SK-N-SH treated with all-trans-retinoic acid at 6 μM for 48 hours (cell line): Measurements from ENCODE around the gene KIAA1958.

Experiments
- RARB ChIP-seq: fragments of 250-450 bp; sonication (Bioruptor Pico); IDR thresholded peaks from 2 replicates; pipeline ENCODE4 v1.8.0; 2021; ENCODE audit warnings: mild to moderate bottlenecking, moderate library complexity
- ZNF8 ChIP-seq: fragments of 450-650 bp; formaldehyde crosslinking; IDR thresholded peaks from 2 replicates; pipeline ENCODE4 v1.5.0; 2020; ENCODE audit warnings: mild to moderate bottlenecking, moderate library complexity

- no peak for TF ChIP-seq ZNF8 (CRISPR knock-in tag)
- TF ChIP-seq RARB (CRISPR knock-in tag), result no peak
These were observed 113.1 kb downstream of the KIAA1958 start for GRCh38 chr9:112599732-112600131.
